Adipose tissue (tissue), 3 donors: ENCODE measurements around the gene RORC. TPM values are rescaled to one million over a fixed set of nuclear protein-coding genes. Genes with fewer than 3 reads are reported as not detected.

Experiments used
- H3K27ac ChIP-seq: one replicate; pipeline ENCODE4 v1.5.1; 2013; ENCODE audit warnings: low read depth, low read length
- whole genome bisulfite sequencing, 3 donors: extraction: QIAGEN DNeasy Blood & Tissue Kit; methylation state at CpG; one replicate each; pipeline ENCODE4 v1.1.7; 2013; 5-methylcytosine and 5-hydroxymethylcytosine counted together
- polyA plus RNA-seq, 3 donors: library from polyadenylated mRNA; stranded (reverse); fragments of 200-250 nt; gene quantifications; one replicate each; pipeline ENCODE4 v1.2.3, GENCODE V29; 2013
- donor health status: healthy with polysubstance abuse.
- donor health status: Bipolar disorder and iron deficiency.
- donor health status: healthy.

Gene RORC
- polyA plus RNA-seq, 3 donors, result 0.22 to 57.8 (median 1.2) TPM

GRCh38 chr1:151760597-151761385, 70.8 kb downstream of the RORC start:
- no peak overlapping the region for H3K27ac ChIP-seq
- 81 to 96% (median 94%) methylated on average over 7 of the region's 7 CpGs for WGBS, 3 donors

- H3K27ac ChIP-seq, result no peak overlapping the region
Observed at GRCh38 chr1:151759241-151759640, 72.4 kb downstream of the RORC start.

GRCh38 chr1:151756291-151756690, 75.3 kb downstream of the RORC start:
- WGBS, 3 donors, result 55 to 93% (median 63%) methylated on average over 1 of the region's 1 CpG
- no peak overlapping the region for H3K27ac ChIP-seq

Other genes with a start within 250 kb of the RORC start
- gene SNX27, start 219.8 kb downstream of the RORC start, polyA plus RNA-seq, result 10 to 100 TPM in 1 of 3 donors, 1 to 10 TPM in 2; 3.5 to 19.5 (median 4.7) TPM
- 1 to 10 TPM in 1 of 3 donors, under 1 TPM in 1, not detected in 1; 0.13 to 4.6 TPM for gene CELF3, start 115.0 kb downstream of the RORC start, polyA plus RNA-seq
- gene RIIAD1, start 110.3 kb downstream of the RORC start, polyA plus RNA-seq, result not detected
- gene MRPL9, start 68.3 kb downstream of the RORC start, polyA plus RNA-seq, result 10 to 100 TPM; 35.4 to 63.3 (median 63.1) TPM
- gene TDRKH, start 41.3 kb downstream of the RORC start, polyA plus RNA-seq, result 1 to 10 TPM; 1.8 to 3.6 (median 2.9) TPM
- gene LINGO4, start 26.4 kb downstream of the RORC start, polyA plus RNA-seq, result under 1 TPM in 1 of 3 donors, not detected in 2; 0.29 TPM
- under 1 TPM in 2 of 3 donors, not detected in 1; 0.09 to 0.72 TPM for gene C2CD4D, start 8.0 kb upstream of the RORC start, polyA plus RNA-seq
- not detected for gene THEM5, start 21.9 kb upstream of the RORC start, polyA plus RNA-seq
- gene THEM4, start 77.7 kb upstream of the RORC start, polyA plus RNA-seq, result 10 to 100 TPM; 10.7 to 14.4 (median 13.4) TPM
- 1,000 to 10,000 TPM in 1 of 3 donors, 100 to 1,000 TPM in 1, 10 to 100 TPM in 1; 77.9 to 1,006 (median 392) TPM for gene S100A10, start 162.1 kb upstream of the RORC start, polyA plus RNA-seq
- gene S100A11, start 205.2 kb upstream of the RORC start, polyA plus RNA-seq, result 1,000 to 10,000 TPM in 2 of 3 donors, 100 to 1,000 TPM in 1; 254 to 1,637 (median 1,229) TPM